Glutamatergic neuron (in vitro differentiated cells): ENCODE results near the gene LHX3. TPM values are rescaled to one million over a fixed set of nuclear protein-coding genes. Genes with fewer than 3 reads are reported as not detected.

ENCODE experiments used
- DNase-seq: peaks from one replicate; pipeline ENCODE4 v3.0.0; 2022
- H3K27ac Mint-ChIP-seq: one replicate; pipeline ENCODE4 v1.8.0; 2020; ENCODE audit warnings: mild to moderate bottlenecking, mixed read lengths, inconsistent platforms; ENCODE audit not compliant: unreplicated experiment
- H3K27me3 Mint-ChIP-seq: one replicate; pipeline ENCODE4 v1.8.0; 2020; ENCODE audit warnings: mild to moderate bottlenecking, moderate library complexity, mixed read lengths, inconsistent platforms; ENCODE audit not compliant: unreplicated experiment
- H3K36me3 Mint-ChIP-seq: one replicate; pipeline ENCODE4 v1.8.0; 2020; ENCODE audit warnings: mild to moderate bottlenecking, mixed read lengths, inconsistent platforms; ENCODE audit not compliant: unreplicated experiment
- H3K4me1 Mint-ChIP-seq: one replicate; pipeline ENCODE4 v1.8.0; 2020; ENCODE audit warnings: mild to moderate bottlenecking, low read depth, mixed read lengths, inconsistent platforms; ENCODE audit not compliant: unreplicated experiment
- H3K4me3 Mint-ChIP-seq: one replicate; pipeline ENCODE4 v1.8.0; 2020; ENCODE audit warnings: mild to moderate bottlenecking, mixed read lengths, inconsistent platforms; ENCODE audit not compliant: unreplicated experiment
- H3K9me3 Mint-ChIP-seq: one replicate; pipeline ENCODE4 v1.8.0; 2020; ENCODE audit warnings: mild to moderate bottlenecking, moderate library complexity, mixed read lengths, inconsistent platforms; ENCODE audit not compliant: unreplicated experiment
- total RNA-seq: library from RNA; stranded (reverse); fragmentation: NEBNext Ultra II Directional; extraction: Animal tissue kit (Norgen Biotek cat#: 25700); gene quantifications from one replicate; pipeline ENCODE4 v1.2.1, GENCODE V29; 2021; ENCODE audit not compliant: unreplicated experiment
- TF ChIP-seq, protein P1 (sequence below): fragments of 200-600 bp; sonication (generic); IDR thresholded peaks from one replicate; pipeline ENCODE4 v1.5.0; 2021; ENCODE audit not compliant: partially characterized antibody, unreplicated experiment

The LHX3 gene
- total RNA-seq, 1 donor from 2014 or later: 0.81 TPM

DNA sequence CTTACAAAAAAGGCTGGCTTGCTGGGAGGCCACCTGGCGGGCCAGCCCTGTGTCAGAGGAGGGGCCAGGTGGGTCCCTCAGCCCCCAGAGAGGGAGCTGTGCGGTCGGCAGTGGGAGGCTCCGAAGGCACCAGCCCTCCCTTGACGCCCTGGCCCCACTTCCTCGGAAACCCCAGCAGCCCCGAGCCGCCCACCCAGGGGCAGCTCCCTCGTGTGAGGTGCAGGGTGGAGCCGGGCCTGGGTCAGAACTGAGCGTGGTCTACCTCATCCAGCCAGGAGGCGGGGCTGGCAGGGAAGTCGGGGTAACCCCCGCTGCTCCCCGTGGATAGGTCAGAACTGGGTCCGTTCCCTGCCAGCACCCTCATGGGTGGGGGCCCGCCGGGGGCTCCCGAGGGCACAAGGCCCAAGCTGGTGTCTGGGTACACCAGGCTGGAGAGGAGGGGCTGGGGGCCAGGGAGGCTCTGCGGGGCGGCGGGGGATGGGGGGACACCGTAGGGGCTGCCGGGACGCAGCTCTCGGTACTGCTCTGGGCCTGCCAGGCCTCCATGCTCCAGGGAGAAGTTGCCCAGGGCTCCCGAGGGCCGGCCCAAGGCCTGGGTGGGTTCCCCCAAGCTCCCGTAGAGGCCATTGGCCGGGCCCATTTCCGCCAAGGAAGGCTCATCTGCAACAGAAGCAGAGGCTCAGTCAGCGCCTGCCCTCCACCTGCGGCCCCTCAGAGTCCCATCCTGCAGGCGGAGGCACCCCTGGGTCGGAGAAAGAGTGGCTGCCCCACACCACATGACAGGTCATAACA lies 7.6 kb downstream of the LHX3 start:
- TF ChIP-seq, protein P1, sequence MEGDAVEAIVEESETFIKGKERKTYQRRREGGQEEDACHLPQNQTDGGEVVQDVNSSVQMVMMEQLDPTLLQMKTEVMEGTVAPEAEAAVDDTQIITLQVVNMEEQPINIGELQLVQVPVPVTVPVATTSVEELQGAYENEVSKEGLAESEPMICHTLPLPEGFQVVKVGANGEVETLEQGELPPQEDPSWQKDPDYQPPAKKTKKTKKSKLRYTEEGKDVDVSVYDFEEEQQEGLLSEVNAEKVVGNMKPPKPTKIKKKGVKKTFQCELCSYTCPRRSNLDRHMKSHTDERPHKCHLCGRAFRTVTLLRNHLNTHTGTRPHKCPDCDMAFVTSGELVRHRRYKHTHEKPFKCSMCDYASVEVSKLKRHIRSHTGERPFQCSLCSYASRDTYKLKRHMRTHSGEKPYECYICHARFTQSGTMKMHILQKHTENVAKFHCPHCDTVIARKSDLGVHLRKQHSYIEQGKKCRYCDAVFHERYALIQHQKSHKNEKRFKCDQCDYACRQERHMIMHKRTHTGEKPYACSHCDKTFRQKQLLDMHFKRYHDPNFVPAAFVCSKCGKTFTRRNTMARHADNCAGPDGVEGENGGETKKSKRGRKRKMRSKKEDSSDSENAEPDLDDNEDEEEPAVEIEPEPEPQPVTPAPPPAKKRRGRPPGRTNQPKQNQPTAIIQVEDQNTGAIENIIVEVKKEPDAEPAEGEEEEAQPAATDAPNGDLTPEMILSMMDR: no peak
- Mint-ChIP-seq H3K9me3 (no peaks in the 10 kb centered on the region), H3K4me1 (peaks cover 4% of the 10 kb centered on the region), H3K27ac (no peak overlapping the region), H3K4me3 (no peak overlapping the region), H3K27me3 (peaks cover 11% of the 10 kb centered on the region), H3K36me3 (no peaks in the 10 kb centered on the region)
- no peak for DNase-seq

DNA sequence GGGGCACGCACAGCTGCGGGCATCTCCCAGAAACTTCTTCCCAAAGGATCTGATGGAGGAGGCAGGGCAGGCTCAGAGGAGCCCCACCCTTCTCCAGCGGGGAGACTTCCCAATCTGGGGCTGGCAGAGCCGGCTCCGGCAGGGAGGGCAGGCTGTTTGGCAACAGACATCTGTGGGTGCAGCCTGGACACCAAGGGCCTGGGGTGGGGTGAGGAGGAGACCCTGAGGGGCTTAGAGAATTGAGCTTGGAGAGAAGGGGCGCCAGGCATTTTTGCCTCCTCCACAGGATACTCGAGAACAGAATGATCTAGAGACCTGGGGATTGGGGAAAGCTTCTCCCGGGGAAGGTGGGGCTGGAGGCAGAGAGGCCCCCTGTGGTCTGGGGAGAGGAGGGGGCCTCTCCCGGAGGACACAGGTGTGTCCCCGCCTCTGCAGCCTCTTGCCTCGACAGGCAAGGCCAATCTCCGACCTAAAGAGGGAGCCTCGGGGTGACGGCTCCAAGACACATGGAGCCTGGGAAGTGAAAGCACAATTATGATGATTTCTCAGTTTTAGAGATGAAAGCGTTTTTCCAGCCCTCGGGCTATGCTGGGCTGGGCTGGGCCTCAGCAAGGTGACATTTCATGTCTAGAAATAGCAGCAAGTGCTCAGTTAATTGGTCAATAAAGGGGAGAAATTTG lies 8.4 kb downstream of the LHX3 start:
- peak overlapping the region; percentile 34 for H3K27ac Mint-ChIP-seq
- no peaks in the 10 kb centered on the region for H3K36me3 Mint-ChIP-seq
- H3K9me3 Mint-ChIP-seq: peaks cover 3% of the 10 kb centered on the region
- H3K27me3 Mint-ChIP-seq: peaks cover 11% of the 10 kb centered on the region
- TF ChIP-seq, protein P1: no peak
- DNase-seq: no peak
- peaks cover 4% of the 10 kb centered on the region for H3K4me1 Mint-ChIP-seq
- no peak overlapping the region for H3K4me3 Mint-ChIP-seq

DNA sequence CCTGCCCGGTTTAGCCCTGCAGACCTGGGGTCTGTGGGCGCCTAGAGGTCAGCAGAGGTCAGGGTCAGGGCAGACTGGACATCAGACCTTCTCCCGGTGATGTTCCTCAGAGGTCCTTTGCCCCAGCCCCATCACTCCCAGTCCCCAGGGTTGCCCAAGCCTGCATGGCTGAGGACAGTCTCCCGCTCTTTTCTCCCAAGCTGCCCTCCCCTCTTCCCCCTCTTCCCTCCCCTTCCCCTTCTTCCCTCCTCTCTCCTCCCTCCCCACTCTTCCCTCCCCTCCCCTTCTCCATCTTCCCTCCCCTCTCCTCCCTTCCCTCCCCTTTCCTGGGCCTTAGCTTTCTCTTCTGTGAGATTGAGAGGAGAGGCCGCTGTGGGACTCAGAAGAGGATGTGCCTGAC lies 10.4 kb downstream of the LHX3 start:
- Mint-ChIP-seq H3K27ac (no peak overlapping the region), H3K9me3 (peaks cover 4% of the 10 kb centered on the region), H3K27me3 (peaks cover 12% of the 10 kb centered on the region), H3K4me1 (peaks cover 5% of the 10 kb centered on the region), H3K36me3 (no peaks in the 10 kb centered on the region), H3K4me3 (no peak overlapping the region)
- TF ChIP-seq, protein P1: no peak
- DNase-seq: no peak

DNA sequence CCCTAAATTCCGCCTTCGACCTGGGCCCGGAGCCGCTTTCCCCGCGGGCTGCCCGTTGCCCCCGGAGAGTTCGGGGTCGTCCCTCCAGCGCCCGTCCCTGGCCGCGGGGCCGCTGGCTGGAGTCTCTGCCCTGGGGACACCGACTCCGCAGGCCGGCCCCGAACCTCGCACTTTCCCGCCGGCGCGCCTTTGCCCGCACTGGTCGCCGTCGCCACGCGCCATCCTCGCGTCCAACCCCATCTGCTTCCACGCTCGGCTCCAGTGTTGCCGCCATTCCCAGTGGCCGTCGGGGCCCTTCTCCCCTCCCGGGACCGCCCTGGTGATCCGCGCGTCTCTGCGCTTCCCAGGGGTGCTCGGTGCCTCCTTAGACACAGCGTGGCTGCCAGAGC lies 11.0 kb downstream of the LHX3 start:
- no peaks in the 10 kb centered on the region for H3K36me3 Mint-ChIP-seq
- peaks cover 8% of the 10 kb centered on the region for H3K4me1 Mint-ChIP-seq
- TF ChIP-seq, protein P1: no peak
- no peak overlapping the region for H3K4me3 Mint-ChIP-seq
- peaks cover 5% of the 10 kb centered on the region for H3K9me3 Mint-ChIP-seq
- DNase-seq: peak; percentile 54
- no peak overlapping the region for H3K27ac Mint-ChIP-seq
- peaks cover 13% of the 10 kb centered on the region for H3K27me3 Mint-ChIP-seq
